ENCODE data around the gene RBM27. TPM values are rescaled to one million over a fixed set of nuclear protein-coding genes. Genes with fewer than 3 reads are reported as not detected.
"Not testable (repeated sequence)": the region's sequence is repeated elsewhere in the genome, so short reads cannot be mapped to it uniquely, and the experiment has no call there.

RBM27 gene
- 33.0 TPM for polyA plus RNA-seq (ENCODE audit: insufficient read length)
- long read RNA-seq, donor 1, result 0 reads
- long read RNA-seq, donor 2, result 0 reads
- long read RNA-seq, donor 3, result 0 reads
- long read RNA-seq, donor 4, result 0 reads
- long read RNA-seq, donor 5, result 0 reads
- long read RNA-seq, donor 6, result 0 reads
- long read RNA-seq, donor 7, result 0 reads
- long read RNA-seq, donor 8, result 0 reads

GRCh38 chr5:146203011-146203871 is at the start of gene RBM27:
Gene RBM27 (plus strand): TSS chr5:146203605. CDS start chr5:146203766, 161 bp downstream.
- peak; percentile 98 for DNase-seq

GRCh38 chr5:146158255-146158654 is 45.1 kb upstream of the RBM27 start:
- DNase-seq, result no peak

- no peak for DNase-seq
These were observed 39.0 kb upstream of the RBM27 start for GRCh38 chr5:146164382-146164781.

GRCh38 chr5:146165460-146165859 is 37.9 kb upstream of the RBM27 start:
- no peak for DNase-seq

- DNase-seq, result no peak
These were observed 37.5 kb upstream of the RBM27 start for GRCh38 chr5:146165903-146166302.

GRCh38 chr5:146169076-146169475 is 34.3 kb upstream of the RBM27 start:
- no peak for DNase-seq

GRCh38 chr5:146173049-146173448 is 30.4 kb upstream of the RBM27 start:
- not testable (repeated sequence) for DNase-seq

- DNase-seq, result no peak
These were observed 29.8 kb upstream of the RBM27 start for GRCh38 chr5:146173597-146173996.

GRCh38 chr5:146176805-146177204 is 26.6 kb upstream of the RBM27 start:
- no peak for DNase-seq

- no peak for DNase-seq
These were observed 23.7 kb upstream of the RBM27 start for GRCh38 chr5:146179696-146180095.

GRCh38 chr5:146183403-146183802 is 20.0 kb upstream of the RBM27 start:
- DNase-seq, result not testable (repeated sequence)

- no peak for DNase-seq
These were observed 18.2 kb upstream of the RBM27 start for GRCh38 chr5:146185161-146185560.

- DNase-seq, result no peak
These were observed 15.0 kb upstream of the RBM27 start for GRCh38 chr5:146188358-146188757.

GRCh38 chr5:146192571-146193043 is 10.8 kb upstream of the RBM27 start:
- no peak for DNase-seq

- no peak for DNase-seq
These were observed 10.1 kb upstream of the RBM27 start for GRCh38 chr5:146193285-146193684.

GRCh38 chr5:146194997-146195396 is 8.4 kb upstream of the RBM27 start:
- not testable (repeated sequence) for DNase-seq

GRCh38 chr5:146196459-146197048 is 6.9 kb upstream of the RBM27 start:
- no peak for DNase-seq

- DNase-seq, result no peak
These were observed 4.1 kb upstream of the RBM27 start for GRCh38 chr5:146199176-146199815.

- DNase-seq, result not testable (repeated sequence)
These were observed 1.6 kb upstream of the RBM27 start for GRCh38 chr5:146201795-146202194.

- DNase-seq, result no peak
These were observed 427 bp downstream of the RBM27 start for GRCh38 chr5:146203872-146204192.

- no peak for DNase-seq
These were observed 2.2 kb downstream of the RBM27 start for GRCh38 chr5:146205499-146206202.

GRCh38 chr5:146206257-146206656 is 2.9 kb downstream of the RBM27 start:
- no peak for DNase-seq
